HCT116 (cell line): ENCODE measurements around the gene METTL17. TPM values are rescaled to one million over a fixed set of nuclear protein-coding genes. Genes with fewer than 3 reads are reported as not detected.

ENCODE experiments used
- ATAC-seq: fragments of 200-7000 bp; cut with Tn5 transposase; 2 replicates; pipeline ENCODE4 v1.9.1; 2020; ENCODE audit warnings: mild to moderate bottlenecking, moderate library complexity
- BruUV-seq: library from RNA; stranded (reverse); fragments of 400-500 nt; replicated peaks from 2 replicates; lab custom pipeline; 2021; lab: Mats Ljungman, UMichigan
- CTCF ChIA-PET: fragments of 300-600 bp; sonication (Branson Sonifier 250); formaldehyde crosslinking; loops from one replicate; lab custom pipeline; 2021; ENCODE audit warnings: antibody characterized with exemption; lab: Charles Lee
- POLR2A ChIA-PET: fragments of 300-600, 350-600 bp; sonication (Branson Sonifier 250); formaldehyde crosslinking; loops from one replicate; lab custom pipeline; 2021; ENCODE audit warnings: antibody characterized with exemption; lab: Charles Lee
- RAD21 ChIA-PET, 2 experiments: fragments of 300-600 bp; sonication (Branson Sonifier 250); formaldehyde crosslinking; loops; one replicate each; lab custom pipeline; 2023; ENCODE audit warnings: low total read pairs in 2 of 2; ENCODE audit not compliant: uncharacterized antibody in 2 of 2, unreplicated experiment in 2 of 2, low non-redundant PET in 1 of 2; lab: Charles Lee
- DNase-seq: peaks from one replicate; pipeline ENCODE4 v3.0.0-alpha.2; 2010; ENCODE audit warnings: low read depth, low spot score
- H2AFZ ChIP-seq: fragments of 200-600 bp; shearing (Covaris generic), sonication (generic); 2 replicates; pipeline ENCODE4 v1.6.1; 2017; ENCODE audit warnings: low read depth, mixed run types, mixed read lengths, antibody characterized with exemption, low read length; ENCODE audit not compliant: poor library complexity, severe bottlenecking
- H3K27ac ChIP-seq: 2 replicates; pipeline ENCODE4 v1.5.1; 2012; ENCODE audit warnings: low read depth, low read length
- H3K27me3 ChIP-seq: fragments of 200-600 bp; sonication (generic); 2 replicates; pipeline ENCODE4 v1.6.1; 2016; ENCODE audit warnings: mixed run types, low read length, mixed read lengths; ENCODE audit not compliant: insufficient read depth
- H3K36me3 ChIP-seq, 2 experiments: fragments of 200-500 bp in 1 of 2; fragments of 200-600 bp in 1 of 2; sonication (Bioruptor generic) in 1 of 2; sonication (generic) in 1 of 2; 2 replicates each; pipeline versions ENCODE4 v1.5.1 to v1.6.1; 2014 to 2016; ENCODE audit warnings: low read length in 2 of 2, inconsistent platforms in 1 of 2, mixed read lengths in 1 of 2, mixed run types in 1 of 2; ENCODE audit not compliant: insufficient read depth in 2 of 2, control insufficient read depth in 1 of 2
- H3K4me1 ChIP-seq, 2 experiments: fragments of 200-600 bp in 1 of 2; sonication (generic) in 1 of 2; 2 replicates each; pipeline versions ENCODE4 v1.5.1 to v1.6.1; 2012 to 2017; ENCODE audit warnings: low read length in 2 of 2, inconsistent platforms in 1 of 2, mild to moderate bottlenecking in 1 of 2, mixed read lengths in 1 of 2, mixed run types in 1 of 2, moderate library complexity in 1 of 2; ENCODE audit not compliant: insufficient read depth in 2 of 2, control insufficient read depth in 1 of 2
- H3K4me2 ChIP-seq: fragments of 200-600 bp; sonication (generic); 2 replicates; pipeline ENCODE4 v1.6.1; 2017; ENCODE audit warnings: mixed run types, low read length, mixed read lengths
- H3K4me3 ChIP-seq, 2 experiments: fragments of 200-600 bp in 1 of 2; sonication (generic) in 1 of 2; replicated peaks in 1 of 2; 2 replicates each; pipeline ENCODE4 v1.5.1; 2011 to 2016; ENCODE audit warnings: low read length in 2 of 2, control low read depth in 1 of 2, low read depth in 1 of 2, mild to moderate bottlenecking in 1 of 2, mixed read lengths in 1 of 2, mixed run types in 1 of 2
- H3K79me2 ChIP-seq: fragments of 200-600 bp; sonication (generic); 2 replicates; pipeline ENCODE4 v1.6.1; 2017; ENCODE audit warnings: mild to moderate bottlenecking, mixed run types, low read length, moderate library complexity, mixed read lengths; ENCODE audit not compliant: insufficient read depth
- H3K9ac ChIP-seq: fragments of 200-600 bp; sonication (generic); 2 replicates; pipeline ENCODE4 v1.6.1; 2016; ENCODE audit warnings: low read length, mixed read lengths
- H3K9me2 ChIP-seq: fragments of 200-600 bp; sonication (generic), shearing (Covaris generic); 2 replicates; pipeline ENCODE4 v1.6.1; 2017; ENCODE audit warnings: mixed run types, mild to moderate bottlenecking, moderate library complexity; ENCODE audit not compliant: insufficient read depth
- H3K9me3 ChIP-seq, 2 experiments: fragments of 200-500 bp in 1 of 2; fragments of 200-600 bp in 1 of 2; sonication (Bioruptor generic) in 1 of 2; sonication (generic) in 1 of 2; 2 replicates each; pipeline ENCODE4 v1.6.1; 2014 to 2017; ENCODE audit warnings: low read length in 2 of 2, mixed read lengths in 2 of 2, inconsistent platforms in 1 of 2, low read depth in 1 of 2, mild to moderate bottlenecking in 1 of 2, mixed run types in 1 of 2, moderate library complexity in 1 of 2; ENCODE audit not compliant: control insufficient read depth in 1 of 2, insufficient read depth in 1 of 2
- H4K20me1 ChIP-seq: fragments of 200-600 bp; sonication (generic), shearing (Covaris generic); 2 replicates; pipeline ENCODE4 v1.6.1; 2017; ENCODE audit warnings: mixed run types, mild to moderate bottlenecking, moderate library complexity; ENCODE audit not compliant: insufficient read depth
- ATF3 ChIP-seq: IDR thresholded peaks from 2 replicates; pipeline ENCODE4 v1.6.1; 2012
- CBX3 ChIP-seq: IDR thresholded peaks from 2 replicates; pipeline ENCODE4 v1.6.1; 2012; ENCODE audit warnings: low read depth
- CTCF ChIP-seq, 3 experiments: fragments of 200-600 bp in 1 of 3; sonication (generic) in 1 of 3; IDR thresholded peaks in 2 of 3; conservative IDR thresholded peaks in 1 of 3; 2 replicates each; pipeline ENCODE4 v1.5.1; 2012 to 2017; ENCODE audit warnings: low read depth in 2 of 3, low read length in 2 of 3, antibody characterized with exemption in 1 of 3, borderline replicate concordance in 1 of 3, control low read depth in 1 of 3, mild to moderate bottlenecking in 1 of 3, mixed read lengths in 1 of 3, mixed run types in 1 of 3, moderate library complexity in 1 of 3; ENCODE audit not compliant: insufficient read depth in 1 of 3
- EGR1 ChIP-seq: IDR thresholded peaks from 2 replicates; pipeline ENCODE4 v1.6.1; 2012; ENCODE audit warnings: low read depth
- EZH2 ChIP-seq: fragments of 200-600 bp; sonication (generic); IDR thresholded peaks from 2 replicates; pipeline ENCODE4 v1.6.1; 2017; ENCODE audit warnings: antibody characterized with exemption, mixed run types
- FOSL1 ChIP-seq: IDR thresholded peaks from 2 replicates; pipeline ENCODE4 v1.6.1; 2012; ENCODE audit warnings: low read depth
- JUND ChIP-seq: IDR thresholded peaks from 2 replicates; pipeline ENCODE4 v1.6.1; 2012
- POLR2AphosphoS5 ChIP-seq: IDR thresholded peaks from 2 replicates; pipeline ENCODE4 v1.6.1; 2011; ENCODE audit warnings: mild to moderate bottlenecking, low read depth, low read length, moderate library complexity
- SIN3A ChIP-seq: IDR thresholded peaks from 2 replicates; pipeline ENCODE4 v1.6.1; 2012; ENCODE audit warnings: low read depth
- SP1 ChIP-seq: IDR thresholded peaks from 2 replicates; pipeline ENCODE4 v1.6.1; 2012; ENCODE audit warnings: low read depth
- SRF ChIP-seq: IDR thresholded peaks from 2 replicates; pipeline ENCODE4 v1.6.1; 2012; ENCODE audit warnings: low read depth
- TCF7L2 ChIP-seq: IDR thresholded peaks from 2 replicates; pipeline ENCODE4 v1.7.0; 2011; ENCODE audit warnings: borderline replicate concordance, inconsistent platforms; ENCODE audit not compliant: insufficient read depth, insufficient read length; ENCODE audit errors: extremely low read depth
- ZBTB33 ChIP-seq: IDR thresholded peaks from 2 replicates; pipeline ENCODE4 v1.6.1; 2011; ENCODE audit warnings: mild to moderate bottlenecking, low read length, moderate library complexity; ENCODE audit not compliant: insufficient replicate concordance; ENCODE audit errors: extremely low read depth
- ZNF274 ChIP-seq: fragments of 200-500 bp; sonication (Bioruptor generic); IDR thresholded peaks from 2 replicates; pipeline ENCODE4 v1.6.1; 2014; ENCODE audit warnings: mild to moderate bottlenecking, low read depth, low read length, inconsistent platforms
- intact Hi-C: fragments of 100-400 bp; cut with micrococcal nuclease; formaldehyde crosslinking; loops from 2 replicates; pipeline ENCODE4 v1.10.0; 2022
- total RNA-seq: library from RNA; stranded (reverse); gene quantifications from one replicate; pipeline ENCODE4 v1.2.1, GENCODE V29; 2021; ENCODE audit not compliant: unreplicated experiment

The METTL17 gene
- total RNA-seq, 1 experiment from 2014 or later = 93.5 TPM

- TF ChIP-seq ZNF274 (no peak), POLR2AphosphoS5 (no peak), EZH2 (no peak)
Observed at GRCh38 chr14:21026274-21026987, 36.7 kb downstream of the METTL17 start (continued).

GRCh38 chr14:21026988-21027315 is 37.2 kb downstream of the METTL17 start:
- Histone ChIP-seq H3K4me2 (no peak overlapping the region), H2AFZ (no peak overlapping the region), H3K9me2 (no peaks in the 10 kb centered on the region), H3K4me1 (peaks cover 14 to 21% of the 10 kb centered on the region in 2 experiments; a peak in 3 of 4 replicates), H3K36me3 (no peaks in the 10 kb centered on the region), H3K9me3 (no peaks in the 10 kb centered on the region), H3K9ac (no peak overlapping the region), H3K4me3 (no peak overlapping the region), H4K20me1 (no peaks in the 10 kb centered on the region), H3K27ac (no peak overlapping the region), H3K79me2 (no peaks in the 10 kb centered on the region), H3K27me3 (no peaks in the 10 kb centered on the region)
- TF ChIP-seq CBX3 = no peak
- no peak for TF ChIP-seq ATF3
- TF ChIP-seq ZNF274 = no peak
- TF ChIP-seq FOSL1 = no peak
- no peak for TF ChIP-seq EZH2
- TF ChIP-seq TCF7L2 = no peak
- TF ChIP-seq ZBTB33 = no peak
- no peak for TF ChIP-seq SIN3A
- no peak for TF ChIP-seq CTCF (IDR thresholded peaks at IDR 0.05 in 2 of 3, conservative IDR thresholded peaks at IDR 0.05 in 1 of 3; ENCODE audit: borderline replicate concordance in 1 of 3, insufficient read depth in 1 of 3, low read depth in 2 of 3, low read length in 2 of 3)
- no peak for TF ChIP-seq SRF
- TF ChIP-seq JUND = no peak
- TF ChIP-seq EGR1 = no peak
- TF ChIP-seq SP1 = no peak
- ChIA-PET RAD21 (no interaction called here), POLR2A (no interaction called here), CTCF (interaction anchor here (1.8 kb wide), 1 partner anchor 13 kb away, joined by 6 read pairs; no protein-coding TSS in a partner anchor)
- intact Hi-C loops = no loop called here
- DNase-seq (no peak), ATAC-seq (no peak)
- BruUV-seq = no TSS peak
